T-helper 2 cell treated with Interferon-gamma antibody and Interleukin-4, amounts not matched to agents 5 μg/mL and 100 μg/mL, for 36 hours (primary cell): Measurements from ENCODE around the gene LITAF.

Source experiments
- DNase-seq: peaks from one replicate; pipeline ENCODE4 v3.0.0; 2021; ENCODE audit warnings: low spot score
- H3K27ac Mint-ChIP-seq: one replicate; pipeline ENCODE4 v1.8.0; 2021; ENCODE audit warnings: mild to moderate bottlenecking, mixed read lengths
- H3K27me3 Mint-ChIP-seq: one replicate; pipeline ENCODE4 v1.8.0; 2021; ENCODE audit warnings: low read depth, mixed read lengths
- H3K36me3 Mint-ChIP-seq: one replicate; pipeline ENCODE4 v1.8.0; 2021; ENCODE audit warnings: low read depth, mixed read lengths
- H3K4me1 Mint-ChIP-seq: one replicate; pipeline ENCODE4 v1.8.0; 2021; ENCODE audit warnings: low read depth, mixed read lengths
- H3K4me3 Mint-ChIP-seq: one replicate; pipeline ENCODE4 v1.8.0; 2022; ENCODE audit warnings: mild to moderate bottlenecking, moderate library complexity, mixed read lengths
- H3K9me3 Mint-ChIP-seq: one replicate; pipeline ENCODE4 v1.8.0; 2021; ENCODE audit warnings: mixed read lengths

The LITAF gene

DNA sequence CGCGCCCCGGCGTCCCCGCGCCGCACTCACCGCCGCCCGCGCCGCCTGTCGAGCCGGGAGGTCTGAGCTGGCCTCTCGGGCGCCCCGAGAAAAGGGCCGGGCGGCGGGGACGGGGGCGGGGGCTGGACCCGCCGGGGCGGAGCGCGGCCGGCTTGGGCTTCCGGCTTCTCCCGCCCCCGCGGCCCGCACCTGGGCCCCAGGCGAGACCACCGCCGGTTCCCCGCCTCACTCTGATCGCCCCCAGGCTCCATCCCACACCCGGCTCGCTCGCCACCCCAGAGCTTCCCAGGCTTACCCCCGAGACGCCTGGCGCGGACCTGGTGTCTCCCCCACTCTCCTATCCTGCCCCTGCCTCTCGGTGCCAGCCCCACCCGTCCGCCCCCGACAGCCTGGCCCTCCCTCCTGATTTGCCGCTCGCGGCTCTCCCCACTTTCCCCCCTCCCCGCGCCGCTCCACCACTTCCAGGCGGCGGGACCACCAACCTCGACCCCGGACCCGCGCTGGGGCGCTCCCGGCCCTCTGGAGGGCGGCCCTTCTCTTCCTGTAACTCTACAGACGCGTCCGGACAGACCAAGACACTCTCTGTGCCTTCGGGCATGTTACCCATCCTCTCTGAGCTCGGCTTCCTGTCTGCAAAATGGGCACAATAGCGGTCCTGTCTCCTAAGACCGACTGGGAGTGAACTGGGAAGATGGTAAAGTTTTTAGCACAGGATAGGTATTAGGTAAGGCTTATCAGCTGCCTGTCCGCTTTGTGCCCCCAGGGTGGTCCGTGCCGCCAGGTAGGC lies at the start of gene LITAF:
Gene LITAF, minus strand, starts transcription at position 64 of the 787 bp plus-strand sequence. CDS start 30,189 bp downstream, outside the sequence.
- Mint-ChIP-seq H3K9me3 (no peaks in the 10 kb centered on the region), H3K27me3 (peaks cover 8% of the 10 kb centered on the region), H3K27ac (peak within 1 kb of the TSS; percentile 93), H3K4me1 (peaks cover 38% of the 10 kb centered on the region), H3K36me3 (peaks cover 12% of the 10 kb centered on the region), H3K4me3 (peak within 1 kb of the TSS; percentile 94)
- peak; percentile 61 for DNase-seq

DNA sequence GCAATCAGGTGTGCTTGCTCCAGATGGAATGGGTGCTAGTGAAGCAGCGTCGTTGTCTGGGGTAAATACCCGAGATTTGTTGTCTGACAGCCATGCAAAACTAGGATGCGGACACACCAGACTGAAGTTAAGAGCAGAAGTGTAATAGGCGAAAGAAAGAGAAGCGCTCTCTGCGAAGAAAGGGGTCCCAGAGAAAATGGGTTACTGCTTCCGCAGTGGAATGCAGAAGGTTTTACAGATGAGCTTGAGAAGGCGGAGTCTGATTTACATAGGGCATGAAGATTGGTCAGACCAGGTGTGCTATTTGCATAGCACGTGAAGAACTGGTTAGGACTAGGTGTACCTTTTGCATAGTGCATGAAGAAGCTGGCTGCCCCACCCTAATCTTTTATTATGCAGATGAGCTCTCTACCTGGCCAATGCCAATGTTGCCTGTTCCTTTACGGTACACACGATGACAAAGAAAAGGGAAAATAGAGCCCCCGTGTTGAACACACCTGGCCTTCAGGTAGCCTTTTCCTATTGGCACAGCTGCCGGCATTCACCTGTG lies 49.5 kb upstream of the LITAF start:
- Mint-ChIP-seq H3K9me3 (no peaks in the 10 kb centered on the region), H3K4me1 (peaks cover 8% of the 10 kb centered on the region), H3K4me3 (no peak overlapping the region), H3K36me3 (no peaks in the 10 kb centered on the region), H3K27ac (no peak overlapping the region), H3K27me3 (peaks cover 11% of the 10 kb centered on the region)
- DNase-seq, result no peak

DNA sequence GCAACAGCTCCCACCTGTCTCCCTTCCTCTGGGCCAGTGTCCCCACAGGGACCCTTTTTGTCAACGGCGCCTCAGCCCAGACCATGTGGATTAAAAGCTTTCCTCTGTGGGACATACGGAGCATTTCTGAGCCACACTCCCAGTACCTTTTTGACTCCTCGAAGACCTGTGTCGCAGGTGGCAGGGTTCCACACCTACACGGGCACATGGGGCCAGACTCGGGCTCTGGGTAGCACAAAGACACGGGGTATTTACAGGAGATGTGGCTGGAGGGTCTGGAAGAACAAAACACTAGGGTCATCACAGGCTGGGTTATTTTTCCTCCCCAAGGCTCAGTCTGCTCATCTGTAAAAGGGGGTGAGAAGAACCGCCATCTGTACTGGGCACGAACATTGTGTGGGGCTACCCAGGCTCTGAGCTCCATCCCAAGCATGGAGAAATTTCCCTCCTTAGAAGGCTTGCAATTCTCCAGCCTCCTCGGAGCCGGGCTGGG lies 49.0 kb upstream of the LITAF start:
- peaks cover 11% of the 10 kb centered on the region for H3K27me3 Mint-ChIP-seq
- no peaks in the 10 kb centered on the region for H3K9me3 Mint-ChIP-seq
- H3K27ac Mint-ChIP-seq, result no peak overlapping the region
- H3K4me3 Mint-ChIP-seq, result no peak overlapping the region
- peaks cover 5% of the 10 kb centered on the region for H3K4me1 Mint-ChIP-seq
- no peak for DNase-seq
- H3K36me3 Mint-ChIP-seq, result no peaks in the 10 kb centered on the region

DNA sequence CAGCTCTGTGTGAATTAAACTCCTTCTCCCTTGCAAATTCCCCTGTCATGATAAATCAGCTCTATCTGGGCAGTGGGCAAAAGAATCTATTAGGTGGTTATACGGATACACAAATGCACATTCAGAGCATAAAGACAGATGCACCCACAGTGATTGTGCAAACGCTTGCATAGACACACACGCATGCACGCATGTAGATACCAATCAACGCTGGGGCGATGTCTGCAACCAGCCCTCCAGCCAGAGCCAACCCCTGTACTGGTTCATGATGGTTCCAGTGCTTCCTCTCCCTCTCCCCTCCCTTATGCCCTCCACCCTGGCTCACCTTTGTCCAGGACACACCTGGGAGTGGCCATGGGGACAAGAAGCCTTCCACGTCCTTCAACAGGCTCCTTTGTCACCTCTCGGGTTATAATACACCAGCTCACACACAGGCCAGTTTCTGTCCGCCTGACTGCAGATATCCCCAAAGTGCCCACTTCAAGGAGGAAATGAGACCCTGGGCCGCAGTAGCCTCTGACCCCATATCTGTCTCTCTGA lies 48.5 kb upstream of the LITAF start:
- Mint-ChIP-seq H3K4me3 (no peak overlapping the region), H3K4me1 (peaks cover 7% of the 10 kb centered on the region), H3K9me3 (no peaks in the 10 kb centered on the region), H3K27me3 (peaks cover 11% of the 10 kb centered on the region), H3K36me3 (no peaks in the 10 kb centered on the region), H3K27ac (no peak overlapping the region)
- no peak for DNase-seq

DNA sequence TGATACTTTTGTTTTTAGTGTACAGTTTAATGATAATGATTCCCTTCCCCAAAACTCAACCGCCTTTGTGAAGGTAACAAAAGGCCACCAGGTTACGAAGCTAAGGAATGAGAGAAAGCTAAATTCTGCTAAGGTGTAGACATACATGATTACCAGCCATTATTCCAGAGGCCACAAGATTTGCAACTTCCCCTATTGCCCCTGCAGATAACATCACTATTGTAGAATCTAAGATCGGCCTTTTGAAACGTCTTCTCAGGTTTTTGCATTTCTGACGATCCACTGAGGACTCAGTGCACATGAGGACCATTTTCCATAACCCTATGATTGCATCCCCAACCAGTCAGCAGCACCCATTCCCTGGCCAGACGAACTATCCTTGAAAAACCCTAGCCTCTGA lies 47.6 kb upstream of the LITAF start:
- no peak for DNase-seq
- peaks cover 10% of the 10 kb centered on the region for H3K4me1 Mint-ChIP-seq

DNA sequence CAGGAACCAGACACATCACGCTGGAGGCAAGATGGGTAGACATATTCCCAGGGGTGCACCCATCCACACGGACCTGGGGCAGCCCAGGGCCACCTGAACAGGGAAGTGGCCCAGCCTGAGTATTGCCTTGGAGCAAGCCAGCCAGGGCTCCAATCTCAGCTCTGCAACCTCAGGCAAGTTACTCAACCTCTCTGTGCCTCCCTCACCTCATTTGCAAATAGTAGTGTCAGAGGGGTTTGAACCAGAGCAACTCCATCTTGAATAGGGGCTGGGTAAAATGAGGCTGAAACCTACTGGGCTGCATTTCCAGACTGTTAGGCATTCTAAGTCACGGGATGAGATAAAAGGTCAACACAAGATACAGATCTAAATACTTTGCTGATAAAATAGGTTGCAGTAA lies 46.4 kb upstream of the LITAF start:
- Mint-ChIP-seq H3K4me1 (peaks cover 17% of the 10 kb centered on the region), H3K4me3 (no peak overlapping the region), H3K36me3 (no peaks in the 10 kb centered on the region), H3K27ac (no peak overlapping the region), H3K27me3 (peaks cover 7% of the 10 kb centered on the region), H3K9me3 (no peaks in the 10 kb centered on the region)
- no peak for DNase-seq

More for the DNA sequence above, 47.6 kb upstream of the LITAF start:
- Mint-ChIP-seq H3K9me3 (no peaks in the 10 kb centered on the region), H3K4me3 (no peak overlapping the region), H3K36me3 (no peaks in the 10 kb centered on the region), H3K27ac (no peak overlapping the region), H3K27me3 (peaks cover 11% of the 10 kb centered on the region)

DNA sequence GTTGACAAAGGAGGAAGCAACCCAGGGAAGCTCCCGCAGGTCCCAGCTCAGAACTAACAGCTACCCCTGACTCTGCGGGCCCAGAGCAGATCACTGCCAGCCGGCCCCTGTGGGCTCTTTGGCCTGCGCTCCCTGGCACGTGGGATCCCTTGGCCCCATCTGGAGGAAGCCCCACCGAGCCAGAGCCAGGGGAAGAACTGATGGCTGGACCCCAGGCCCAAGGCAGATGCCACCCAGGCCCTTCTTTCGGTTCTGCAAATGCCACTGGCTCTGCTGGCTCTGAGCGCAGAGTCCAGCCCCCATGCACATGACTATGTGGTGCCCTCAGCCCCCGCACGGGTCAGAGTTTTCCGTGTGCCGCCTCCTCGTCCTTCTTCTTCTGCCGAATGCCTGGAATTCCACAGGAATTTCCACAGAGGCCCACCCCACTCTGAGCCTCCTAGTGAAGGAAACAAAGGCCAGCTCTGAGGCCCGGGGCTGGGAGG lies 45.8 kb upstream of the LITAF start:
- H3K4me1 Mint-ChIP-seq, result peaks cover 19% of the 10 kb centered on the region
- no peak overlapping the region for H3K4me3 Mint-ChIP-seq
- no peak for DNase-seq
- no peaks in the 10 kb centered on the region for H3K36me3 Mint-ChIP-seq
- H3K27me3 Mint-ChIP-seq, result peaks cover 7% of the 10 kb centered on the region
- no peak overlapping the region for H3K27ac Mint-ChIP-seq
- H3K9me3 Mint-ChIP-seq, result no peaks in the 10 kb centered on the region

DNA sequence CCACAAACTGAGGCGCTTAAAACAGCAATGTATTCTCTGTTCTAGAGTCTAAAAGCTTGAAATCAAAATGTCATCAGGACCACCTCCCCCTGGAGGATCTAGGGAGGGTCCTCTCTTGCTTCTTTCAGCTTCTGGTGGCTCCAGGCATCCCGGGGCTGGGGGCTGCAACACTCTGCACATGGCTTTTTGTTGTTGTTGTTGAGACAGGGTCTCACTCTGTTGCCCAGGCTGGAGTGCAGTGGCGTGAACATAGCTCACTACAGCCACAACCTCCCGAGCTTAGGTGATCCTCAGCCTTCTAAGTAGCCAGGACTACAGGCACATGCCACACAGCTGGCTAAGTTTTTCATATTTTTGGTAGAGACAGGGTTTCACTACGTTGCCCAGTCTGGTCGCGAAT lies 44.5 kb upstream of the LITAF start:
- H3K36me3 Mint-ChIP-seq, result no peaks in the 10 kb centered on the region
- no peaks in the 10 kb centered on the region for H3K9me3 Mint-ChIP-seq
- H3K27ac Mint-ChIP-seq, result no peak overlapping the region
- H3K4me1 Mint-ChIP-seq, result peaks cover 21% of the 10 kb centered on the region
- DNase-seq, result no peak
- H3K27me3 Mint-ChIP-seq, result peaks cover 7% of the 10 kb centered on the region
- no peak overlapping the region for H3K4me3 Mint-ChIP-seq

DNA sequence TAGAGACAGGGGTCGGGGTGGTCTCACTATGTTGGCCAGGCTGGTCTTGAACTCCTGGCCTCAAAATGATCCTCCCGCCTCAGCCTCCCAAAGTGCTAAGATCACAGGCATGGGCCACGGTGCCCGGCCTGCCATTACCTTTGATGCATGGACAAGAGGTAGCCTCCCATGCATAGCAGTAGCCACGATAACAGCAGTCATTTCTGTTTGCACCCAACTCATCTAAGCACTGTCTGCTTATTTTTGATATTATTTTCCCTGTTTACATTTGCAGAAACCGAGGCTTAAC lies 44.0 kb upstream of the LITAF start:
- Mint-ChIP-seq H3K27me3 (peaks cover 2% of the 10 kb centered on the region), H3K9me3 (no peaks in the 10 kb centered on the region), H3K27ac (no peak overlapping the region), H3K4me3 (no peak overlapping the region), H3K4me1 (peaks cover 23% of the 10 kb centered on the region), H3K36me3 (no peaks in the 10 kb centered on the region)
- DNase-seq, result no peak

DNA sequence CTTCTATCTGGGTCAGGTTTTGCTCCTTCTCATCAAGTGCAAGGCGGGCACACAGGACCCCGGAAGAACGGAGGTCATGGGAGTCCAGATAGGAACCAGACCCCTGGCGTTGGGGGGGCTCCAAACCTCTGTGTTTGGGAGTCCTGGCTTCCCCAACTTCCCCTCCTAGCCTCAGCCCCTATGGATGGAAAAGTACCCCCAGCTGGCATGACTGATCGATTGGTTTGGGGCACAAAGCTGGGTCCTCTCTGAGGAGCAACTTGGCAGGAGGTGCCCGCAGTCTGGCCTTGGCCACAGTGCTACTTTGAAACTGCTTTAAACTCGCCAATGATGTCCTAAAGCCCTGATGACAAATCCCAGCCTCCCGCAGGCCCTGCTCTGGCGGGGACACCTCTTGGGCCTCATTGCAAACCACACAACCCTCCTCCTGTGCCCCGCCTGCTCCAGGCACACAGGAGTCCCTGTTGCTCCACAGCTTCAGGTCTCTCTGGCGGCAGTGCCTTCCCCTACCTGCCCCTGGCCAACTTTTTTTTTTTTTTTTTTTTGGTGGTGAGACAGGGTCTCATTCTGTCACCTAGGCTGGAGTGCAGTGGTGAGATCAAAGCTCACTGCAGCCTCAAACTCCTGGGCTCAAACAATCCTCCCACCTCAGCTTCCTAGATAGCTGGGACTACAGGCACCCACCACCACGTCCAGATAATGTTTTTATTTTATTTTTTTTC lies 43.5 kb upstream of the LITAF start:
- peaks cover 27% of the 10 kb centered on the region for H3K4me1 Mint-ChIP-seq

DNA sequence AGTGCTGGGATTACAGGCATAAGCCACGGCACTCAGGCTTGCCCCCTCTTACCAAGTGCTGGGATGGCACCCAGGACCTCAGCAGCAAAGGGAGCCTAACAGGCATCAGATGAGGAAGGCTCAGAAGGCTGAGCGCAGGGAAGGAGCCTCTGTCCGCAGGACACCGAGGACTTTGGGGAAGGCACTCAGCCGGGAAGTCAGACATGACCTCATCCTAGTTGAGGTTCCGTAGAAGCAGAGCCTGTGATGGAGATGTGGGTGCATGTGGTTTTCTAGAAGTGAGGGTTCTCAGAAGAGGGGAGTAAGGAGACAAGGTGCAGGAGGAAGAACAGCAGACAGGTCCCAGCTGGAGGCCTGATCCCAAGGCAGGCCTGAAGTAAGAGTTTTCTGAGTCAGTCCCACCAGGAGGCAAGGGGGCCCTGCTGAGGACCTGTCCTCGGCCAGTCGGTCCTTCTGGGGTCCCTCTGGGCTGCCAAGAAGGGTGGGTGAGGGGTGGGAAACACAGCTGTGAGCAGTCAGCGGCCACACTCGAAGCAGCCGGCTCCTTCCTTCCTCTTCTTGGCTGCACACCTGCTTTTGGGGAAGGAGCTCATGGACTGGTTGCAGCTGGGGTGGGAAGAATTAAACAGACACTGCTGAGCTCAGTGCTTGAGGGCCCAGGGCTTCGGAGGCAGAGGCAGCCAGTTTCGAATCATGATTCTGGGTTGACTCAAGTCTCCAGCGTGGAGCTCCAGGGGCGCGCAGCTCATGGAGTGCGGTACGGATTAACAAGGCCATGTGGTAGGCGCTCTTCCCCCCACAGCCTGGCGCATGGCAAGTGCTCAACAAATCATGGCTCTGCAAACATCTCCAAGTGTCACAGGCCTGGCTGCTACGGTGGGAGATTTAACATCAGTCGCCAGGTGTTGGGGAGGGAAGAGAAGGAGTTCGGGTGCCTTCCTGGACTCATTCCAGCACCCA lies 42.6 kb upstream of the LITAF start:
- Mint-ChIP-seq H3K4me1 (peaks cover 35% of the 10 kb centered on the region), H3K27ac (peak overlapping the region; percentile 47), H3K4me3 (peak overlapping the region; percentile 49), H3K36me3 (no peaks in the 10 kb centered on the region), H3K9me3 (no peaks in the 10 kb centered on the region), H3K27me3 (no peaks in the 10 kb centered on the region)
- DNase-seq, result no peak

More for the DNA sequence above, 43.5 kb upstream of the LITAF start:
- DNase-seq, result no peak
- H3K27me3 Mint-ChIP-seq, result no peaks in the 10 kb centered on the region
- no peak overlapping the region for H3K4me3 Mint-ChIP-seq
- no peaks in the 10 kb centered on the region for H3K36me3 Mint-ChIP-seq
- H3K9me3 Mint-ChIP-seq, result no peaks in the 10 kb centered on the region
- H3K27ac Mint-ChIP-seq, result no peak overlapping the region

DNA sequence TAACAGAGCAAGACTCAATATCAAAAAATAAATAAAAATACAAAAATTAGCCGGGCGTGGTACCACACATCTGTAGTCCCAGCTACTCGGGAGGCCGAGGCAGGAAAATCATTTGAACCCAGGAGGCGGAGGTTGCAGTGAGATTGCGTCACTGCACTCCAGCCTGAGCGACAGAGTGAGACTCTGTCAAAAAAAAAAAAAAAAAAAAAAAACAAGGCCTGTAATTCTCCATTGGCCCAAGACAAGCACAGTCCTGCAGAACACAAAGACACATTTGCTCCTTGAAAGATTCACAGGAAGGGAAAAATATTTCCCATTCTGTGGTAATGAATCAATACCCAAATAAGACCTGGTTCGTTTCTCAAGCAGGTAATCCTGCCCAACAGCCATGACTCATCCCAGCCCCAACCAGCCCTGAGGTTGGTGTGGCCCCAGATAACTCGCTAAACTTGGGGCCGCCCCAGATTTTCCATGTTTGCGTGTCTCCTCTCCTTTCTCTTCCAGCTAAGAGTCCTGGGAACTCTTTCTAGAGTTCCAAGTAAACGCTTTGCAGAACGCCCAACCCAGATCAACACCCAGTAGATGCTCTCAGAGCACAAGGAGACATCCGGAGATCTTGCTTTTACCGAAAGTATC lies 41.2 kb upstream of the LITAF start:
- Mint-ChIP-seq H3K9me3 (no peaks in the 10 kb centered on the region), H3K27me3 (no peaks in the 10 kb centered on the region), H3K4me3 (no peak overlapping the region), H3K36me3 (peaks cover 3% of the 10 kb centered on the region), H3K27ac (no peak overlapping the region), H3K4me1 (peaks cover 36% of the 10 kb centered on the region)
- DNase-seq, result no peak

DNA sequence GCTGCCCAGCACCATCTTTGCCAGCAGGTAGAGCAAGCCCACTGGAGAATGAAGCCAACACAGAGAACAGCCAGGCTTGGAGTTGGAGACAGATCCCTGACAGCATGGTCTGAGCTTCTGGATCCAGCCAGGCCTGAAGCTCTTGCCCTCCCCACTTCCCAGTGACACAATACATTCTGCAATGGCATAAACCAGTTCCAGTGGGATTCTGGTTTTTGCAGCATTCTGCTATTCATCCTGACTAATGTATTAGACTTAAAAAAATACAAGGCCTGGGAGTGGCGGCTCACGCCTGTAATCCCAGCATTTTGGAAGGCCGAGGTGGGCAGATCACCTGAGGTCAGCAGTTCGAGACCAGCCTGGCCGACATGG lies 40.6 kb upstream of the LITAF start:
- no peak overlapping the region for H3K27ac Mint-ChIP-seq
- no peak for DNase-seq
- H3K4me1 Mint-ChIP-seq, result peaks cover 39% of the 10 kb centered on the region
- no peaks in the 10 kb centered on the region for H3K27me3 Mint-ChIP-seq
- no peak overlapping the region for H3K4me3 Mint-ChIP-seq
- no peaks in the 10 kb centered on the region for H3K9me3 Mint-ChIP-seq
- peaks cover 3% of the 10 kb centered on the region for H3K36me3 Mint-ChIP-seq
